ENCODE measurements around the gene CORO2A. TPM values are rescaled to one million over a fixed set of nuclear protein-coding genes. Genes with fewer than 3 reads are reported as not detected.
"Not testable (repeated sequence)": the region's sequence is repeated elsewhere in the genome, so short reads cannot be mapped to it uniquely, and the experiment has no call there.

Gene CORO2A
- total RNA-seq, 2 donors from 2014 or later = 1.2 to 3.1 TPM

GRCh38 chr9:98124637-98125426 lies 67.6 kb downstream of the CORO2A start:
- DNase-seq (ENCODE audit: low spot score) = no peak
- Histone ChIP-seq H3K27me3 (replicated peaks; ENCODE audit: insufficient read depth) (no peaks in the 10 kb centered on the region), H3K9me3 (no peaks in the 10 kb centered on the region), H3K4me3 (no peak overlapping the region), H3K36me3 (no peaks in the 10 kb centered on the region), H3K27ac (no peak overlapping the region), H3K4me1 (ENCODE audit: control insufficient read depth in 1 of 2, low read depth in 2 of 2) (no peaks in the 10 kb centered on the region)
- no peak for TF ChIP-seq CTCF (IDR thresholded peaks at IDR 0.05)
- ATAC-seq (ENCODE audit: insufficient number of reproducible peaks, low FRiP score, low read depth) = no peak

GRCh38 chr9:98124091-98124490 lies 68.3 kb downstream of the CORO2A start:
- H3K27me3 ChIP-seq (replicated peaks; ENCODE audit: insufficient read depth); H3K36me3 ChIP-seq; DNase-seq (ENCODE audit: low spot score); H3K9me3 ChIP-seq; H3K27ac ChIP-seq; ATAC-seq (ENCODE audit: insufficient number of reproducible peaks, low FRiP score, low read depth); H3K4me3 ChIP-seq; H3K4me1 ChIP-seq (ENCODE audit: control insufficient read depth in 1 of 2, low read depth in 2 of 2): not testable (repeated sequence)

GRCh38 chr9:98121058-98121457 lies 71.4 kb downstream of the CORO2A start:
- H3K27ac ChIP-seq = no peak overlapping the region
- DNase-seq (ENCODE audit: low spot score) = no peak

GRCh38 chr9:98120476-98120875 lies 72.0 kb downstream of the CORO2A start:
- H3K4me3 ChIP-seq = no peak overlapping the region
- H3K36me3 ChIP-seq = no peaks in the 10 kb centered on the region
- no peaks in the 10 kb centered on the region for H3K27me3 ChIP-seq (replicated peaks; ENCODE audit: insufficient read depth)
- H3K9me3 ChIP-seq = no peaks in the 10 kb centered on the region
- no peaks in the 10 kb centered on the region for H3K4me1 ChIP-seq (ENCODE audit: control insufficient read depth in 1 of 2, low read depth in 2 of 2)
- H3K27ac ChIP-seq = no peak overlapping the region
- ATAC-seq (ENCODE audit: insufficient number of reproducible peaks, low FRiP score, low read depth) (no peak), DNase-seq (ENCODE audit: low spot score) (no peak)
- TF ChIP-seq CTCF (IDR thresholded peaks at IDR 0.05) = no peak

More at GRCh38 chr9:98121058-98121457, 71.4 kb downstream of the CORO2A start:
- H3K4me3 ChIP-seq = no peak overlapping the region
- H3K27me3 ChIP-seq (replicated peaks; ENCODE audit: insufficient read depth) = no peaks in the 10 kb centered on the region
- no peaks in the 10 kb centered on the region for H3K9me3 ChIP-seq
- ATAC-seq (ENCODE audit: insufficient number of reproducible peaks, low FRiP score, low read depth) = no peak
- no peak for TF ChIP-seq CTCF (IDR thresholded peaks at IDR 0.05)
- no peaks in the 10 kb centered on the region for H3K4me1 ChIP-seq (ENCODE audit: control insufficient read depth in 1 of 2, low read depth in 2 of 2)
- no peaks in the 10 kb centered on the region for H3K36me3 ChIP-seq

DNA sequence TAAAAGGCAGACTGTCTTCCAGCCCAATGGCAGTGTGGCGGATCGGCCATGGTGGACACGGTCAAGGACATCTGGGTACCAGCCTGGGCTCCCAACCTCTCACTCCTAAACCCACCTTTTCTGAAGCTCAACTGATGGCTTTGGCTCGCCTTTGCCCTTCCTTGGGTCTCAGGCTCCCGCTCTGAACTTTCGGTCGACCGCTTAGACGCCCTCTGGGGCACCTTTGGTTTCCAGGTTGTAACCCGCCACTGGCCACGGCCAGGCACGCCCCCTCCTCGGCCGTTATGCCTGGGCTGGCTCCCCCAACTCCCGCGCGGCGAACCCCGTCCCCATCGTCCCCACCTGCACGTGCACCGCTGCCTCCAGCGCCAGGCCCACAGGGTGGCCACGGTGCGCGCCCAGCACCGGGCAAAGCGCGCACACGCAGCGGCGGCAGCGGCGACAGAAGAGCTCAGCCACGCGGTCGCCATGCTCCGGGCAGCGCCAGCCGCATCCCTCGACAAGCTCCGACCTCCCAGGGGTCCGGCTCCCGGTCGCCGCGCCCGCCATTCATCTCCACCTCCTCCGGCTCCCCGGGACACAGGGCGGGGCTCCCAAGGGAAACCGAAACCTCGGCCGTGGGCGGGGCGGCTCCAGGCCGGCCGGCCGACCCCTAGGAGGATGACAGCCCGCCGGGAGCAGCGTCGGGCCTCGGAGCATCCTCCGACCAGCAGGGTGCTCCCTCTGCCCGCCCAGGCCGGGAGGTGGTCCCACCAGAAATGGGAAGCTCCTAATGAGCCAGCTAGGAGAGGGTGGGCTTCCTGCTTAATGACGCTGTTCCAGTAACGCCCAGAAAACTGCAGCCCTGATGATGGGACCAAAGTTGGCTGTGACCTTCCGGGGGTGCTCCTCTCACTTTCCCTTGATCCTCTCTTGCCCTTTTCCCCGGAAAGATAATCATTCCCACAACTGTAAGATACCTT lies 73.5 kb downstream of the CORO2A start, which contains the start of gene TRIM14:
Gene TRIM14 (minus strand): TSS at position 583 of the 962 bp plus-strand sequence. CDS start 34 bp downstream, at position 549.
- no peaks in the 10 kb centered on the region for H3K9me3 ChIP-seq
- DNase-seq (ENCODE audit: low spot score) (no peak), ATAC-seq (ENCODE audit: insufficient number of reproducible peaks, low FRiP score, low read depth) (no peak)
- no peaks in the 10 kb centered on the region for H3K27me3 ChIP-seq (replicated peaks; ENCODE audit: insufficient read depth)
- no peaks in the 10 kb centered on the region for H3K4me1 ChIP-seq (ENCODE audit: control insufficient read depth in 1 of 2, low read depth in 2 of 2)
- no peaks in the 10 kb centered on the region for H3K36me3 ChIP-seq
- no peak for TF ChIP-seq CTCF (IDR thresholded peaks at IDR 0.05)
- H3K4me3 ChIP-seq = peak within 1 kb of the TSS; percentile 79
- H3K27ac ChIP-seq = peak within 1 kb of the TSS in 1 of 2 donors; percentile 16
